ENCODE data around the gene PCDHB10.
"Not testable (repeated sequence)": the region's sequence is repeated elsewhere in the genome, so short reads cannot be mapped to it uniquely, and the experiment has no call there.

Gene PCDHB10

DNA sequence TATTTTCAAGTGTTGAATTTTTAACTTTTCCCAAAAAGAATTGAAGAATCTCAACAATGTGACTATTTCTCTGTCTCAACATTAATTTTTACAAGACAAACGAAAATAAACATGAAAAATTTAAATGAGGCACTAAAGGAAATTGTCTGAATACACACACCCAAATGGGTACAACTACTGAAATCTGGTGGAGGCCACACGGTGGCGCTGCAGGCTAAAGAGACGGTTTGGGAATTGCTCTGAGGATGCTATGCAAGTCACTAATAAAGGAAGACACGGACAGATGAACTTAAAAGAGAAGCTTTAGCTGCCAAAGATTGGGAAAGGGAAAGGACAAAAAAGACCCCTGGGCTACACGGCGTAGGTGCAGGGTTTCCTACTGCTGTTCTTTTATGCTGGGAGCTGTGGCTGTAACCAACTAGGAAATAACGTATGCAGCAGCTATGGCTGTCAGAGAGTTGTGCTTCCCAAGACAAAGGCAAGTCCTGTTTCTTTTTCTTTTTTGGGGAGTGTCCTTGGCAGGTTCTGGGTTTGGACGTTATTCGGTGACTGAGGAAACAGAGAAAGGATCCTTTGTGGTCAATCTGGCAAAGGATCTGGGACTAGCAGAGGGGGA, at the start of gene PCDHB10:
PCDHB10 (plus strand) TSS at position 244 of the 616 bp plus-strand sequence; CDS start at position 444, 200 bp downstream.
- peak; percentile 2 for DNase-seq (ENCODE audit: low read depth)
- TF ChIP-seq, protein P1, sequence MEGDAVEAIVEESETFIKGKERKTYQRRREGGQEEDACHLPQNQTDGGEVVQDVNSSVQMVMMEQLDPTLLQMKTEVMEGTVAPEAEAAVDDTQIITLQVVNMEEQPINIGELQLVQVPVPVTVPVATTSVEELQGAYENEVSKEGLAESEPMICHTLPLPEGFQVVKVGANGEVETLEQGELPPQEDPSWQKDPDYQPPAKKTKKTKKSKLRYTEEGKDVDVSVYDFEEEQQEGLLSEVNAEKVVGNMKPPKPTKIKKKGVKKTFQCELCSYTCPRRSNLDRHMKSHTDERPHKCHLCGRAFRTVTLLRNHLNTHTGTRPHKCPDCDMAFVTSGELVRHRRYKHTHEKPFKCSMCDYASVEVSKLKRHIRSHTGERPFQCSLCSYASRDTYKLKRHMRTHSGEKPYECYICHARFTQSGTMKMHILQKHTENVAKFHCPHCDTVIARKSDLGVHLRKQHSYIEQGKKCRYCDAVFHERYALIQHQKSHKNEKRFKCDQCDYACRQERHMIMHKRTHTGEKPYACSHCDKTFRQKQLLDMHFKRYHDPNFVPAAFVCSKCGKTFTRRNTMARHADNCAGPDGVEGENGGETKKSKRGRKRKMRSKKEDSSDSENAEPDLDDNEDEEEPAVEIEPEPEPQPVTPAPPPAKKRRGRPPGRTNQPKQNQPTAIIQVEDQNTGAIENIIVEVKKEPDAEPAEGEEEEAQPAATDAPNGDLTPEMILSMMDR (IDR thresholded peaks at IDR 0.05; ENCODE audit: insufficient read depth, low read depth, low read length, missing control alignments) = peak; percentile 28
- H3K4me3 ChIP-seq (ENCODE audit: low read depth, low read length) = no peak within 1 kb of the TSS

DNA sequence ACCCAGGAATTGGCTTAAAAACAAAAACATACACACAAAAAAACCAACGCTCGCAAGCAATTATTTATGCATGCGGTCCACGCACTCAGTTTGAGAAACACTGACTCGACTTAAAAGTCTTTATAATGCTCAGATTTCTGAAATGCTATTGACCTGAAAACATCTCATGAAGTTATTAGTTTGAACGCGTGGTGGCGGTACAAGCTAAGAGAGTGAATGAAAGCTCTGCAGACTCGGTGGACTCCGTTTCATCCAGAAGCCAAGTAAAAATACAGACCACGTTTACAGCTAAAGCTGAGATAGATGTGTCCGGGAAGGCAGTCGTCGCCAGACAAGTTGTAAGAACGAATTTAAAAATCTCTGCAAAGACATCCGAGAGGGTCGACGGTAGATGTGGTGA, 42.3 kb upstream of the PCDHB10 start, which contains the start of gene PCDHB6:
PCDHB6 (plus strand) TSS at position 246 of the 400 bp plus-strand sequence. CDS start 201 bp downstream, outside the sequence.
- H3K4me3 ChIP-seq (ENCODE audit: low read depth, low read length) = no peak within 1 kb of the TSS
- TF ChIP-seq, protein P1 (IDR thresholded peaks at IDR 0.05; ENCODE audit: insufficient read depth, low read depth, low read length, missing control alignments) = no peak
- DNase-seq (ENCODE audit: low read depth) = no peak

DNA sequence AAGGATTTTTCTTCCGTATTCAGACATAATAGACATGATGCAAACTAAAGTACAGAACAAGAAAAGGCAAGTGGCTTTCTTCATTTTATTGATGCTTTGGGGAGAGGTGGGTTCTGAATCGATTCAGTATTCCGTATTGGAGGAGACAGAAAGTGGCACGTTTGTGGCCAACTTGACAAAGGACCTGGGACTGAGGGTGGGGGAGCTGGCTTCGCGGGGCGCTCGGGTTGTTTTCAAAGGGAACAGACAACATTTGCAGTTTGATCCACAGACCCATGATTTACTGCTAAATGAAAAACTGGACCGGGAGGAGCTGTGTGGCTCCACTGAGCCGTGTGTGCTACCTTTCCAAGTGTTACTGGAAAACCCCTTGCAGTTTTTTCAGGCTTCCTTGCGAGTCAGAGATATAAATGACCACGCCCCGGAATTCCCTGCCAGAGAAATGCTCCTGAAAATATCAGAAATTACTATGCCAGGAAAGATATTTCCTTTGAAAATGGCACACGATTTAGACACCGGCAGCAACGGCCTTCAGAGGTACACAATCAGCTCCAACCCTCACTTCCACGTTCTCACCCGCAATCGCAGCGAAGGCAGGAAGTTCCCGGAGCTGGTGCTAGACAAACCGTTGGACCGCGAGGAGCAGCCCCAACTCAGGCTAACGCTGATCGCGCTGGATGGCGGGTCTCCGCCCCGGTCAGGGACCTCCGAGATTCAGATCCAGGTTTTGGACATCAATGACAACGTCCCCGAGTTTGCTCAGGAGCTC, 41.7 kb upstream of the PCDHB10 start:
- TF ChIP-seq, protein P1 (IDR thresholded peaks at IDR 0.05; ENCODE audit: insufficient read depth, low read depth, low read length, missing control alignments) = no peak
- DNase-seq (ENCODE audit: low read depth) = no peak
- no peak overlapping the region for H3K4me3 ChIP-seq (ENCODE audit: low read depth, low read length)

DNA sequence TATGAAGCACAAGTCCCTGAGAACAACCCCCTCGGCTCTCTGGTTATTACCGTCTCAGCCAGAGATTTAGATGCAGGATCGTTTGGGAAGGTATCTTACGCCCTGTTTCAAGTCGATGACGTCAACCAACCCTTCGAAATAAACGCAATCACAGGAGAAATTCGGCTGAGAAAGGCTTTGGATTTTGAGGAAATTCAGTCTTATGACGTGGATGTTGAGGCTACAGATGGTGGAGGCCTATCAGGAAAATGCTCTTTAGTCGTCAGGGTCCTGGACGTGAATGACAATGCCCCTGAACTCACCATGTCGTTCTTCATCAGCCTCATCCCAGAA, 41.2 kb upstream of the PCDHB10 start:
- DNase-seq (ENCODE audit: low read depth) = no peak

DNA sequence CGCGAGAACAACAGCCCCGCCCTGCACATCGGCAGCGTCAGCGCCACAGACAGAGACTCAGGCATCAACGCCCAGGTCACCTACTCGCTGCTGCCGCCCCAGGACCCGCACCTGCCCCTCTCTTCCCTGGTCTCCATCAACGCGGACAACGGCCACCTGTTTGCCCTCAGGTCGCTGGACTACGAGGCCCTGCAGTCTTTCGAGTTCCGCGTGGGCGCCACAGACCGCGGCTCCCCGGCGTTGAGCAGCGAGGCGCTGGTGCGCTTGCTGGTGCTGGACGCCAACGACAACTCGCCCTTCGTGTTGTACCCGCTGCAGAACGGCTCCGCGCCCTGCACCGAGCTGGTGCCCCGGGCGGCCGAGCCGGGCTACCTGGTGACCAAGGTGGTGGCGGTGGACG, 40.5 kb upstream of the PCDHB10 start:
- DNase-seq (ENCODE audit: low read depth); H3K4me3 ChIP-seq (ENCODE audit: low read depth, low read length): not testable (repeated sequence)

More for the DNA sequence above, 41.2 kb upstream of the PCDHB10 start:
- H3K4me3 ChIP-seq (ENCODE audit: low read depth, low read length) = no peak overlapping the region
- TF ChIP-seq, protein P1 (IDR thresholded peaks at IDR 0.05; ENCODE audit: insufficient read depth, low read depth, low read length, missing control alignments) = no peak

DNA sequence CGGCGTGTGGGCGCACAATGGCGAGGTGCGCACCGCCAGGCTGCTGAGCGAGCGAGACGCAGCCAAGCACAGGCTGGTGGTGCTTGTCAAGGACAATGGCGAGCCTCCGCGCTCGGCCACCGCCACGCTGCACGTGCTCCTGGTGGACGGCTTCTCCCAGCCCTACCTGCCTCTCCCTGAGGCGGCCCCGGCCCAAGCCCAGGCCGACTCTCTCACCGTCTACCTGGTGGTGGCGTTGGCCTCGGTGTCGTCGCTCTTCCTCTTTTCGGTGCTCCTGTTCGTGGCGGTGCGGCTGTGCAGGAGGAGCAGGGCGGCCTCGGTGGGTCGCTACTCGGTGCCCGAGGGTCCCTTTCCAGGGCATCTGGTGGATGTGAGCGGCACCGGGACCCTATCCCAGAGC, 40.1 kb upstream of the PCDHB10 start:
- H3K4me3 ChIP-seq (ENCODE audit: low read depth, low read length); DNase-seq (ENCODE audit: low read depth): not testable (repeated sequence)

DNA sequence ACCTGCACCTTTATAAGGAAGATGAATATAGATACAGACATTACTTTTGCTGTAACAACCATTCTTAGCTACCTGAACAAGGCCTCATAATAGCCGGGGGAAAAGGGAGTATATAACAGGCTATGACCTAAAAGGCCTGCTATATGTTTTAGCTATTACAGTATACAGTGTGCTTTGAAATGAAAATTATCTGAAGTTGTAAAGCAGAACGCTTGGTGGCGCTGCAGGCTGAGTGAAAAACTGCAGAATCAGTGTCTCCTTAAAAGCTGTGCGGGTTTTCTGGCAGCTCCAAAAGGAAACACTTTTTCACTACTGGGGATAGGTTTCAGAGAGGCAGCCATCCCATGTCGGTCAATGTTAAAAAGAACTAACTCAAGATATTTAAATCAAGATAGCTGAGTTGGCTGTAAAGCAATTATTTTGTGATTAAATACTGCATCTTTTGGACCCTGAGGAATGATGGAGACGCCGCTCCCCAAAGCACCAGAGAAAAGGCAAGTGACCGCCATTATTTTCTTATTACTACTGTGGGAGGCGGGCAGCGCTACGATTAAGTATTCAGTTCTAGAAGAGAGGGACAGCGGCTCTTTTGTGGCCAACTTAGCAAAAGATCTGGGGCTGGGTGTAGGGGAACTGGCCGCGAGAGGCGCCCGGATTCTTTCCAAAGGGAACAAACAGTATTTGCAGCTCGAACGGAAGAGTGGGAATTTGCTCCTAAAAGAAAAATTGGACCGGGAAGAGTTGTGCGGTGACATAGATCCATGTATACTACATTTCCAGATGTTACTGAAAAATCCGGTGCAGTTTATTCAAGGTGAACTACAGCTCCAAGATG, 36.4 kb upstream of the PCDHB10 start:
- H3K4me3 ChIP-seq (ENCODE audit: low read depth, low read length) = no peak overlapping the region
- TF ChIP-seq, protein P1 (IDR thresholded peaks at IDR 0.05; ENCODE audit: insufficient read depth, low read depth, low read length, missing control alignments) = no peak
- no peak for DNase-seq (ENCODE audit: low read depth)

DNA sequence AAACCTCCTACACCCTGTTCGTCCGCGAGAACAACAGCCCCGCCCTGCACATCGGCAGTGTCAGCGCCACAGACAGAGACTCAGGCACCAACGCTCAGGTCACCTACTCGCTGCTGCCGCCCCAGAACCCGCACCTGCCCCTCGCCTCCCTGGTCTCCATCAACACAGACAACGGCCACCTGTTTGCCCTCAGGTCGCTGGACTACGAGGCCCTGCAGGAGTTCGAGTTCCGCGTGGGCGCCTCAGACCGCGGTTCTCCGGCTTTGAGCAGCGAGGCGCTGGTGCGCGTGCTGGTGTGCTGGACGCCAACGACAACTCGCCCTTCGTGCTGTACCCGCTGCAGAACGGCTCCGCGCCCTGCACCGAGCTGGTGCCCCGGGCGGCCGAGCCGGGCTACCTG, 34.8 kb upstream of the PCDHB10 start:
- not testable (repeated sequence) for DNase-seq (ENCODE audit: low read depth); H3K4me3 ChIP-seq (ENCODE audit: low read depth, low read length)

DNA sequence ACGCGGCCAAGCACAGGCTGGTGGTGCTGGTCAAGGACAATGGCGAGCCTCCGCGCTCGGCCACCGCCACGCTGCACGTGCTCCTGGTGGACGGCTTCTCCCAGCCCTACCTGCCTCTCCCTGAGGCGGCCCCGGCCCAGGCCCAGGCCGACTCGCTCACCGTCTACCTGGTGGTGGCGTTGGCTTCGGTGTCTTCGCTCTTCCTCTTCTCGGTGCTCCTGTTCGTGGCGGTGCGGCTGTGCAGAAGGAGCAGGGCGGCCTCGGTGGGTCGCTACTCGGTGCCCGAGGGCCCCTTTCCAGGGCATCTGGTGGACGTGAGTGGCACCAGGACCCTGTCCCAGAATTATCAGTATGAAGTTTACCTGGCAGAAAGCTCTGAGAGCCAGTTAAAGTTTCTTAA, 34.3 kb upstream of the PCDHB10 start:
- not testable (repeated sequence) for DNase-seq (ENCODE audit: low read depth); H3K4me3 ChIP-seq (ENCODE audit: low read depth, low read length)

Data from GM12865 (cell line).